ENCODE data around the gene EPHA1.
"Not testable (repeated sequence)": the region's sequence is repeated elsewhere in the genome, so short reads cannot be mapped to it uniquely, and the experiment has no call there.

The EPHA1 gene

GRCh38 chr7:143406002-143406357, 2.7 kb downstream of the EPHA1 start:
- in situ Hi-C loops (cut with HindIII; ENCODE audit: low sequenced_read_pairs): no loop called here

- in situ Hi-C loops (cut with HindIII; ENCODE audit: low sequenced_read_pairs): no loop called here
Measured at GRCh38 chr7:143405173-143406001, 3.3 kb downstream of the EPHA1 start.

- in situ Hi-C loops (cut with HindIII; ENCODE audit: low sequenced_read_pairs): not testable (repeated sequence)
Measured at GRCh38 chr7:143402233-143402632, 6.4 kb downstream of the EPHA1 start.

- in situ Hi-C loops (cut with HindIII; ENCODE audit: low sequenced_read_pairs): no loop called here
Measured at GRCh38 chr7:143401265-143401664, 7.4 kb downstream of the EPHA1 start.

GRCh38 chr7:143399642-143400041, 9.0 kb downstream of the EPHA1 start:
- in situ Hi-C loops (cut with HindIII; ENCODE audit: low sequenced_read_pairs): no loop called here

GRCh38 chr7:143399151-143399550, 9.5 kb downstream of the EPHA1 start:
- in situ Hi-C loops (cut with HindIII; ENCODE audit: low sequenced_read_pairs): no loop called here

- in situ Hi-C loops (cut with HindIII; ENCODE audit: low sequenced_read_pairs): no loop called here
Measured at GRCh38 chr7:143398616-143399015, 10.0 kb downstream of the EPHA1 start.

- in situ Hi-C loops (cut with HindIII; ENCODE audit: low sequenced_read_pairs): no loop called here
Measured at GRCh38 chr7:143397710-143398530, 10.7 kb downstream of the EPHA1 start.

GRCh38 chr7:143396625-143397556, 11.8 kb downstream of the EPHA1 start:
- in situ Hi-C loops (cut with HindIII; ENCODE audit: low sequenced_read_pairs): no loop called here

- in situ Hi-C loops (cut with HindIII; ENCODE audit: low sequenced_read_pairs): no loop called here
Measured at GRCh38 chr7:143396182-143396581, 12.5 kb downstream of the EPHA1 start.

GRCh38 chr7:143395187-143396149, 13.2 kb downstream of the EPHA1 start:
- in situ Hi-C loops (cut with HindIII; ENCODE audit: low sequenced_read_pairs): no loop called here

- in situ Hi-C loops (cut with HindIII; ENCODE audit: low sequenced_read_pairs): no loop called here
Measured at GRCh38 chr7:143394777-143395176, 13.9 kb downstream of the EPHA1 start.

- in situ Hi-C loops (cut with HindIII; ENCODE audit: low sequenced_read_pairs): no loop called here
Measured at GRCh38 chr7:143394068-143394467, 14.6 kb downstream of the EPHA1 start.

- in situ Hi-C loops (cut with HindIII; ENCODE audit: low sequenced_read_pairs): no loop called here
Measured at GRCh38 chr7:143393267-143394041, 15.2 kb downstream of the EPHA1 start.

- in situ Hi-C loops (cut with HindIII; ENCODE audit: low sequenced_read_pairs): no loop called here
Measured at GRCh38 chr7:143392875-143393266, 15.8 kb downstream of the EPHA1 start.

GRCh38 chr7:143392427-143392826, 16.2 kb downstream of the EPHA1 start:
- in situ Hi-C loops (cut with HindIII; ENCODE audit: low sequenced_read_pairs): not testable (repeated sequence)

- in situ Hi-C loops (cut with HindIII; ENCODE audit: low sequenced_read_pairs): no loop called here
Measured at GRCh38 chr7:143391462-143392404, 16.9 kb downstream of the EPHA1 start.

GRCh38 chr7:143390773-143391317, 17.8 kb downstream of the EPHA1 start:
- in situ Hi-C loops (cut with HindIII; ENCODE audit: low sequenced_read_pairs): no loop called here
